Measurements from ENCODE around the gene SLIT3.
A peak's percentile ranks its signal among the peaks of the same experiment; 100 is the strongest.

The SLIT3 gene

GRCh38 chr5:168844016-168844921 lies 456.7 kb downstream of the SLIT3 start:
- no peak for DNase-seq

- no peak for DNase-seq
These were observed 457.5 kb downstream of the SLIT3 start for GRCh38 chr5:168843277-168844015.

- no peak for DNase-seq
These were observed 458.3 kb downstream of the SLIT3 start for GRCh38 chr5:168842571-168843205.

DNA sequence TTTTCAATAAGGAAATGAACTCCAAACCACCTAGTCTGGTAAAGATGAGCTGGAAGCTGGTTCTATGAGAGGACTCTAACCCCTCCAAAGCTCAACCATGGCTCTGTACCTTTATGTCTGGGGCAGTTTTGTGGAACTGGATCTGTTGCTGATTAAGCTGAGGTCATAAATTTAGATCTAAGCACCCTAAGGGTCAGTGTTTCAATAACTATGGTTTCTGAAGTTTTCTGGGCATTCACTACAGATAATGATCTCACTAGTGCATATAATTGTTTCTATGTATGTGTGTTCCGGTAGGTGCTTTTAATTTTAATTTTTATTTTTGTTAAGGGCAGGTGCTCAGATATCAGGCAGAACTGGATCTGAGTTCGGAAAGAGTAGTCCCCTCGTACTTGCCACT lies 463.1 kb downstream of the SLIT3 start:
- DNase-seq = no peak

- no peak for DNase-seq
These were observed 464.2 kb downstream of the SLIT3 start for GRCh38 chr5:168836603-168837231.

DNA sequence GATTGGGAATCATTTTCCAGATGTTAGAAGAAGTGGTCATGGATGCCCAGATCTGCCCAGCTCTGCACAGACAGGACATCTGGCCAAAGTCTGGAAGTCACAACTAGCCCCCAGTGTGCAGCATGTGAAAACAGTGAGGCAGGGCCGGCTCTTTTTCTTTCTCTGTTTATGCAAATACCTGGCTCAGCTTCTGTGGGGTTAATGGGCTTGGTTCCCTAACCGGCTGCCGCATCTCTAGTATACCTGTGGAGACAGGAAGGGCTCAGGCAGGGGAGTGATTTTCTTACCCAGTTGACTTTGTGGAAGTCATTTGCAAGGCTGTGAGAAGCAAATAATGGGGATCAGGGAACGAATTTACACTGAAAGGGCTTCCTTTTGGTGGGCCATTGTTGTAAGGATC lies 467.0 kb downstream of the SLIT3 start:
- DNase-seq = no peak

- no peak for DNase-seq
These were observed 467.6 kb downstream of the SLIT3 start for GRCh38 chr5:168833383-168833782.

GRCh38 chr5:168832308-168832707 lies 468.6 kb downstream of the SLIT3 start:
- DNase-seq = no peak

- DNase-seq = no peak
These were observed 469.6 kb downstream of the SLIT3 start for GRCh38 chr5:168831383-168831782.

GRCh38 chr5:168830833-168831232 lies 470.1 kb downstream of the SLIT3 start:
- peak; percentile 42 for DNase-seq

GRCh38 chr5:168829922-168830417 lies 471.0 kb downstream of the SLIT3 start:
- DNase-seq = no peak

DNA sequence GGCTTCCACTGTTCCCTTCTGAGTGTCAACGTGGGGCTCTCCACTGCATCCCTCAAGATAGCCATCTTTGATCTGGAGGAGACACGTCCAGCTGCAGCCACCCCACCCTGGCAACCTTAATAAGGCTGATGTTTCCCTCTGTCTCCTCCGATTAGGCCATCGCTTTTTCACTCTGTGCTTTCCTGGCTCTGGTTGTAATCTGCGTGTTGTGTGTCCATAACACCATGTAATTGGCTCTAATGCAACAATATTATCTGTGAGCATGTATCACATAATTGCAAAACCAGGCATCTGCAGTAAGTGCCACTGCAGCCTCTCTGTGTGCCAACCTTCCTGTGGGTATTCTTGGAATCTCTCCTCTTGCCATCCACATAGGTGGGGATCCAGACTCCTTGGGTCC lies 471.9 kb downstream of the SLIT3 start:
- no peak for DNase-seq

- DNase-seq = no peak
These were observed 473.3 kb downstream of the SLIT3 start for GRCh38 chr5:168827636-168828035.

DNA sequence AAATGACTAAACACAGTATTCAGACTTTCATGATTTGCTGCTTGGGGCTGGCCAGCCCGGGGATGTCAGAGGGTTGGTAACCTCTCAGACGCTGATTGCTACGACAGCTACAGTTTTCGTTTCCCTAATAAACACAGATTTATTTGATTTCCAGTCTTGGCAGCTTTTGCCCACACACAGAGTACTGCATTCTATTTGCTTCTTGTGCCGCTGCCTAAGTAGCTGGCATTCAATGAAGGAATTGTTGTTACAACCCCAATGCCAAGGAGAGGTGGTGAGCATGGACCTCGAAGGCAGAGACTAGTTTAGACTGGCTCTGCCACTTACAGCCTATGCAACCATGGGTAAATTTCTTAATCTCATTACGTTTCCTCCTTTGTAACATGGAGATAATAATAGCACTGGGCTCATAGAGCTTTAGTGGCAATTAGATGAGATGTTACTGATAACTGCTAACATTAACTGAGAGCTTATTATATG lies 474.7 kb downstream of the SLIT3 start:
- DNase-seq = no peak

- DNase-seq = no peak
These were observed 478.1 kb downstream of the SLIT3 start for GRCh38 chr5:168822745-168823281.

- DNase-seq = no peak
These were observed 478.6 kb downstream of the SLIT3 start for GRCh38 chr5:168822248-168822744.

DNA sequence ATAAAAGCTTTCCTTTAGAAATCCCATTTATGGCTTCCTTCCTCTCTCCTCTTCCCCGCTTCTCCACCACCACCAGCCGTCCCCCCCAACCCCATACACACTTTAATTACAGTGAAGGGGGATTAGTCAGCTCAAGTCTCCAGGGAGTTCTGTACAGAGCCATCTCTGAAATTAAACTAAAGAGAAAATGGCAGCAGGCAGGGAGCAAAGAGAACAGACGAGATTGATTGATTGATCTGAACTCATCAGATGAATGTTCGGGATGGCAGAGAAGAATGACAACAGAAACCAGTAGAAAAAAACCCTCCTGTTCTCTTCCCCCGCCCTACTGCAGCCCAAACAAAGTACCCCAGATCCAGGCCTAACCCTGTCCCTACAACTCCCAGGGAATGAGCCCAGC lies 480.1 kb downstream of the SLIT3 start:
- no peak for DNase-seq

DNA sequence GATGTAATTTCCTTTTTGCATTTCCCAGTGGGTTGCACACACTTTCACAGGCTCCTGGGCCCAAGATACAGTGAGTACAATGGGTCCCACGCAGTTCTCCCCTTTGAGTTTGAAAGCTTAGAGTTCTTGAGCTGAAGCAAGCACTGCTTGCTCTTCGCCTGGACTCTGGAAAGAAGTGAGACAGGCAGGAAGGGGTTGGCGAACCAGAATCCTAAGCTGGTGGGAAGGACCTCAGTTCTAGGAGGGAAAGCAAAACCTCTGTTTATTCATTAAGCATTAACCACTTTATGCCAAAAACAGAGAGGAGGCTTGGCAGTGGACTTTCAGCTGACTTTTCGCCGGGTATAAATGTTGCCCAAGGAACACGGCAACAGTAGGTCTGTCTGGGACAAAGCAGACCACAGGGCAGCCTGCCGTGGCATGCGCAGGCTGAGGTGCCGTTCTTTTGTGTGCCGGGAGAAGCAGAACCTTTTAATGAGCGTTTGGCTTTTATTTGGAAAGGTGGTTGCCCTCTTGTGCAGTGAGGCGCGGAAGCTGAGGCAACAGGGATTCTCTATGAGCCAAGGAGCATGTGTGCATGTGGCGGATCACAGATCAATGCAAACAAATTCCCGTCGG lies 481.8 kb downstream of the SLIT3 start:
- no peak for DNase-seq

DNA sequence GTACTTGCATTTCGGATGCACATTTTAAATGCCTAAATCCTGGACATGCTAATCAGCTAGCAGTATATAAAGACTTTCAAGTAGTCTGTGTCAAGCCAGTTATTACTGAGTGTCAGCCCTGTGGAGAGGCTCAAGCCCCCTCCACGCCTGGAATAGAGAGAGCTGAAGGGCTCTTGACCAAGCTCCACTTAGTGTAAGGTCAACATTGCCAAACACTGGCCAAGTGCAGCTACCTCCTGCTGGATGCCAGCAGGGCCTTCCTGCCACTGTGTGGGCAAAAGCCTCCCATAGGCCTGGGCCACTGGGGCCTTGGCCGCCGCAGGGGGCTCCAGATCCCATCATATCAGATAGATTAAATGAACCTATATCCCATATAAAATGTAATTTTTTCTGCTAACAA lies 482.4 kb downstream of the SLIT3 start:
- DNase-seq = no peak

GRCh38 chr5:168817591-168817990 lies 483.3 kb downstream of the SLIT3 start:
- DNase-seq = no peak

DNA sequence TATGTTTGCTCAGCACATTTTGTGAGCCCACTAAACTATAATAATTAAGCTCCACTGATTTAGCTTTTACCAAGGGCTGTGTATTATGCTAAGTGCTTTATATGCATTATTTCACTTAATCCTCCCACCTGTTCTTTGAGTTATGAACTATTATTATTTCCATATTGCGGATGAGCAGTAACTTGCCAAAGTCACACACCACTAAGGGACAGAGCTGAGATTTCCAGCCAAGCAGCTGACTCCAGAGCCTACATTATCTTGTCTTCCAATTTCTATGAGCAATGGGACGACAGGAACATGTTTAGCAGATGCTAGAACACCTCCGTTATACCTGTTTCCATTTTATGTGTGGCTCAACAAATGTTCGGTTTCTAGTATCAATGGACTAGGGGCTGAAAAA lies 484.3 kb downstream of the SLIT3 start:
- DNase-seq = no peak
